Pons (tissue), 1 donor: ENCODE results near the gene RNU1-1.
"Not testable (repeated sequence)": the region's sequence is repeated elsewhere in the genome, so short reads cannot be mapped to it uniquely, and the experiment has no call there.

Source experiments
- DNase-seq: peaks from one replicate; pipeline ENCODE4 v3.0.0-alpha.2; 2016; ENCODE audit warnings: low spot score

Gene RNU1-1

GRCh38 chr1:16514107-16515055, at the start of gene RNU1-1:
Gene RNU1-1, minus strand, starts transcription at chr1:16514285.
- DNase-seq, result peak; percentile 75

GRCh38 chr1:16561035-16561434, 47.0 kb upstream of the RNU1-1 start:
- not testable (repeated sequence) for DNase-seq

GRCh38 chr1:16560498-16560897, 46.4 kb upstream of the RNU1-1 start:
- not testable (repeated sequence) for DNase-seq

- not testable (repeated sequence) for DNase-seq
Observed at GRCh38 chr1:16559688-16560087, 45.6 kb upstream of the RNU1-1 start.

GRCh38 chr1:16557034-16557433, 42.9 kb upstream of the RNU1-1 start:
- DNase-seq, result not testable (repeated sequence)

- DNase-seq, result not testable (repeated sequence)
Observed at GRCh38 chr1:16553244-16553643, 39.2 kb upstream of the RNU1-1 start.

- DNase-seq, result not testable (repeated sequence)
Observed at GRCh38 chr1:16550212-16550918, 36.3 kb upstream of the RNU1-1 start.

- DNase-seq, result not testable (repeated sequence)
Observed at GRCh38 chr1:16549545-16549944, 35.5 kb upstream of the RNU1-1 start.

- DNase-seq, result not testable (repeated sequence)
Observed at GRCh38 chr1:16547502-16548241, 33.6 kb upstream of the RNU1-1 start.

GRCh38 chr1:16545682-16546095, 31.6 kb upstream of the RNU1-1 start:
- peak; percentile 3 for DNase-seq

GRCh38 chr1:16540421-16540893, 26.4 kb upstream of the RNU1-1 start:
- DNase-seq, result peak; percentile 10

GRCh38 chr1:16537528-16537927, 23.4 kb upstream of the RNU1-1 start:
- DNase-seq, result not testable (repeated sequence)

GRCh38 chr1:16536796-16537195, 22.7 kb upstream of the RNU1-1 start:
- DNase-seq, result not testable (repeated sequence)

- DNase-seq, result not testable (repeated sequence)
Observed at GRCh38 chr1:16535898-16536297, 21.8 kb upstream of the RNU1-1 start.

GRCh38 chr1:16535487-16535886, 21.4 kb upstream of the RNU1-1 start:
- DNase-seq, result not testable (repeated sequence)

GRCh38 chr1:16534829-16535456, 20.9 kb upstream of the RNU1-1 start:
- DNase-seq, result peak; percentile 16

- DNase-seq, result not testable (repeated sequence)
Observed at GRCh38 chr1:16534239-16534828, 20.2 kb upstream of the RNU1-1 start.

GRCh38 chr1:16532235-16532991, 18.3 kb upstream of the RNU1-1 start:
- not testable (repeated sequence) for DNase-seq

GRCh38 chr1:16528338-16528737, 14.3 kb upstream of the RNU1-1 start:
- peak; percentile 25 for DNase-seq

- not testable (repeated sequence) for DNase-seq
Observed at GRCh38 chr1:16525769-16526168, 11.7 kb upstream of the RNU1-1 start.
